ENCODE data around the gene TMEM269.
"Not testable (repeated sequence)": the region's sequence is repeated elsewhere in the genome, so short reads cannot be mapped to it uniquely, and the experiment has no call there.

Gene TMEM269

DNA sequence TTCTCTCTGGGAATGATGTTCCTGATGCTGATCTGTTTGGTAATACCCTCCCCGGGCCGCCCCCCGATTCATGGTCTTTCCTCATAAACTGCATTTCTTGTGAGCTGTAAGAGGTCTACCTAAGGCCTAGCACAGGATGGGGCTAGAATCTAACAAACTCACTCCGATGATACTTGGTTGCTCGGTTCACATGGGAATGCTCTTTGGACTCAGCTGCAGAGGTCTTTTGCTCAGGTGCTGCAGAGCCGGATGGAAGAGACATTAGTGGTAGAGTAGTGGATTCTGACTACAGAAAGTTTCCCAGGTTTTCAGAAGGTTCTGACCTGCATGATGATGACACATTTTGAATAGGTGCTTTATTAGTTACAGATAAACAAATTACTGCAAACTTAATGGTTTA lies 8.3 kb upstream of the TMEM269 start:
- no peak for DNase-seq (ENCODE audit: low spot score)

DNA sequence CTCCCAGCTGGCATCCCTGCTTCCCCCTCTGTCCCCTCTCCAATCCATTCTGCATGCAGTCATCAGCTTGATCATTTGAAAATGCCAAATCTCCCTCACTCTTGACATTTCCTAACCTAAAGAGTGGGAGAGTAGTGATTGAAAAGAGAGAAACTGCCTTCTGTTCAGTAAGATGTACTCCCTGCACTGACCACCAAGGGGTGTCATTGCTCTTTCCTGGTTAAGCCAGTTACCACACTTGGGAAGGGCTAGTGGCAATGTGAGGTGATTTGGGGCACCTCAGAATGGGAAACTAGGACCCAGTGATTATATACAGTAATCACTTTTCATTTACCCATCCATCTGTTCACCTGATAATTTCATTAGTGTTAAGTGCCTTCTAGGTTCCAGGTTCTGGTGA lies 6.9 kb upstream of the TMEM269 start:
- DNase-seq (ENCODE audit: low spot score) = no peak

DNA sequence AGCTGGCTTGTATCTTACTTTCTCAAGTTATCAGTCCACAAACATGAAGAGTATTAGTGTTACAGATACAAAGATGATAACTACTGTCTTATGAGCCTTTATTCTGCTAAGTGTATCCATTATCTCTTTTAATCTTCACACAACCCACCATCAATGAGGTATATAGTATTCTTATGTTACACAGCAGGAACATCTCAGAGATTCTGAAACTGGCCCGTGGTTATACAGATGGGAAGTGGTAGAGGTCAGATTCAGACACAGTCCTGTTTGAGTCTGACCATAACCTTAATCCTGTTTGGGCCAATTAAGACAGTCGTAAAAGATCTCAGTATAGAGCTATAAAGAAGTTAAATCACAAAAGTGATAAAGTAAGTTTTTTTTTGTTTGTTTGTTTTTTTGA lies 5.1 kb upstream of the TMEM269 start:
- DNase-seq (ENCODE audit: low spot score) = no peak

DNA sequence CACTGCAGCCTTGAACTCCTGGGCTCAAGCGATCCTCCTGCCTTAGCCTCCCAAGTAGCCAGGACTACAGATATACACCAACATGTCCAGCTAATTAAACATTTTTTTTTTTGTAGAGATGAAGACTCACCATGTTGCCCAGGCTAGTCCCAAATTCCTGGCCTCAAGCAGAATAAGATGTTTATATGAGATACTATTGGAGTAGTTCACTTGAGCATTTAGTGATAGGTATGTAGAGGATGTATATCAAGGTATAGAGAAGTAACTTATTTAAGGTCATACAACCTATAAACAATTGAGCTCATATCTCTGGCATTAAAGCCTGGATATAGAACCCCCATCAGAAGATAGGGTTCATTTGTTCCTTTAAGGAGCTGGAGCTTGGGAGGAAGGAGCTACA lies 4.6 kb upstream of the TMEM269 start:
- no peak for DNase-seq (ENCODE audit: low spot score)

DNA sequence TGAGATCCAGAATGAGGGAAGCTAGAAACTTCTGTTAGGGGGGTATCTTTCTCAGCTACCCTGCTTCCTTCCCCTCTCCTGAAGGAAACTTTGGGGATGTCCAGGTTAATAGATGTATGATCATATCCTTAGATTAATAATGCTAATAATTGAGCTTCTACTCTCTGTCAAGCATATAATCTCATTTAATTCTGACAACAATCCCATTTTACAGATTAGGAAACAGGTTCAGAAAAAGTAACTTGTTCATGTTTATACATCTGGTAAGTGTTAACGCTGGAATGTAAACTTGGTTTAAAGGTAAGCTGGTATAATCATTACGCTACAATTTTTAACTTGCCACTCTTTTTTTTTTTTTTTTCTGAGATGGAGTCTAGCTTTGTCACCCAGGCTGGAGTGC lies 1.7 kb upstream of the TMEM269 start:
- no peak for DNase-seq (ENCODE audit: low spot score)

DNA sequence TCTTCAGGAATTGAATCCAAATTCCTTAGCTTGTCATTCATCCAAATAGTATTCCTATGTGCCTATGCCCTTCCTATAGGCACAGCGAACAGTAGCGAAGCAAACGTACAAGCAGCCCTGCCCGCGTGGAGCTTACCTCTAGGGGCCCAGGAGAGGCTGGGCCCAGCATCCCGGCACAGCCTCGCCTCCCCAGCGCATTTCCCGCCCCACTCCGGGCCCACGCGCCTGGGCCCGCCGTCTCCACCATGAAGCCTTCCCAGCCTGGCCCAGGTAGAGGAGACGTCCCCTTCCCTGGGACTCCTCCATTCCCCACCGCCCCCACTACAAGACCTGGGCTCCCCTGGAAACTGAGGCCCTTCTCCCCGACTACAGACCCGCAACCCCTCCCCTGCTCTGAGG lies 245 bp upstream of the TMEM269 start:
- DNase-seq (ENCODE audit: low spot score) = no peak

DNA sequence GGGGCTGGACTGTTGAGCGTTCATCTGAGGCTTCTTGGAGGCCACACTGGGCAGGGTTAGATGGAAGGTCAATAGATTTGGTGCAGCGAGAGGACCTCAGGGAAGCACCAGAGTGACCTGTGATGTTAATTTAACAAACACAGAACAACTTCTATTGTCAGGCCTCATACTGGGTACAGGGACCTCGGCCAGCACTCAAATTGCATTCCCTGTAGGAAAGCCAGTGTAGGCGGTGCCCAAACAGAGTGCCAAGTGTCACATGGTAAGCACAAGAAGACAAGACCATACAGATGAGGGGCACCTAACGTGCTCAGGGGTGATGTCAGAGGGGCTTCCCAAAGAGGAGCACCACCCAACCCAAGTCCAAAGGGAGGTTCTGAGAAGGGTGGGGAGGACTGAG lies 1.3 kb downstream of the TMEM269 start:
- no peak for DNase-seq (ENCODE audit: low spot score)

DNA sequence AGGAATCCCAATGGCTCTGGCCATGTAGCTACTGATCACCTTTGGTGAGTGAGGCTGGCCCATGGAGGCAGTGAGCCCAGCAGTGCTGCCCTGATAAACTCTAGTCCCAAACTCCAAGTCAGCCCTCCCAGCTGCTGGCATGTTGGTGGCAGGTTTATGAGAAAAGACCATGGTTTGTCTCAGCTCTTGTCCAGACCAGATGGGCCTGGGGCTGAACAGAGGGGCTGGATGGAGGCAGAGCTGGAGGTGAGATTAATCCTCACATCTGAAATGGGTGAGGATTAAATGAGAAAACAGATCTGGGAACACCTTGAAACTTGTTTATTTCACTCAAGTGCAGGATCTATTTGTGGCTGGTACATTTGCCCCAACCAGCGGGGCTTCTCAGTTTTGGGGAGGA lies 3.2 kb downstream of the TMEM269 start:
- DNase-seq (ENCODE audit: low spot score) = no peak

DNA sequence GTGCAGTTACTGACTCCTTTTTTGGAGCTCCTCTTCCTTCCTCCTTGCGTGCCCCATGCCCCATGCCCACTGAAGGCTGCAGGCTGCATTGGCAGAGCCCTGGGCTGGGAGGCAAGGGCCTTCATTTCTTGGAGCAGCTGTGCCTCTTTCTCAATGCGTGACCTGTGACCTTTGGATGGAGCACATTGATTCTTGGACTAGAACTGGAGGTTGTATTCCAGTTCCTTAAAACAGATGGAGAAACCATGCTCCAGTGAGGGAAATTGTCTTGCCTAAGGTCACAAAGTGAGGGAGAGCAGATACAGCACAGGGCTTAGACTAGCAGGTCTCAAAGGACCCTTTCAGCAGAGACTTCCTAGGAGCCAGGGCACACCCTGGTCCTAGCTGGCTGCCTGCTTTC lies 9.0 kb downstream of the TMEM269 start:
- no peak for DNase-seq (ENCODE audit: low spot score)

DNA sequence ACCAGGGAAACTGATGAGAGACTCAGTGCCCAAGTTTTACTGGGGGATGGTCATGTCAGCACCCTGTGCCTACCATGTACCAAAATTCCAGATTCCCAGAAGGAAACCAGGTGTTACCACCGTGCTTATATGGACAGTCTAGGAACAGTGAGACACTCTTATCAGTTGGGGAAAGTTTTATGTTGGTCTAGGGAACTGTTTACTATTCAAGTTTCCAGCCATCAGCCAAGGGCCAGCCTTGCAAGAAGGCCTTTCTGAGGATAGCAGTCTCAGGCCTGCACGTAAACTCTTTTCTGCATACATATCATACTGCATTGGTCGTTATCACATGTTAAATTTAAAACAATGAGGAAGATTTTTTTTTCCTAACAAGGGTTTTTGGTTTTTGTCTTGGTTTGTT lies 12.6 kb downstream of the TMEM269 start:
- no peak for DNase-seq (ENCODE audit: low spot score)

DNA sequence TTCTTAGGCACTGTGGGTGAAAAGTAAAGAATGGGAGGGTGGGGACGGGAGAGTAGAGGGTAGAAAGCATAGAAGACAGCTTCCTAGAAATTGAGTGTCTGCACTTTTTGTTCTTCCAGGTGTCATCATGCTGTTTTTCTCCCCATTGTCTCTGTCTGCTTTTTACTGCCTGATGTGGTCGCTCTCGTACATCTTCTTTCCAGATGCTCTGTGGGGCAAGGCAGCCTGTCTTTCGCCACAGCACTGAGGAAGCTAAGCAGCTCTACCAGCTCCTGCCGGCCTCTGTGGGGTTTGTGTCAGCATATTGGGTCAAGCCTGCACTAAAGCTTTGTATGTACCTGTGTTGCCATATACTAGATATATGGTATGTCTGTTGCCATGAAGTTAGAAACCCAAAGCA lies 13.2 kb downstream of the TMEM269 start:
- DNase-seq (ENCODE audit: low spot score) = no peak

DNA sequence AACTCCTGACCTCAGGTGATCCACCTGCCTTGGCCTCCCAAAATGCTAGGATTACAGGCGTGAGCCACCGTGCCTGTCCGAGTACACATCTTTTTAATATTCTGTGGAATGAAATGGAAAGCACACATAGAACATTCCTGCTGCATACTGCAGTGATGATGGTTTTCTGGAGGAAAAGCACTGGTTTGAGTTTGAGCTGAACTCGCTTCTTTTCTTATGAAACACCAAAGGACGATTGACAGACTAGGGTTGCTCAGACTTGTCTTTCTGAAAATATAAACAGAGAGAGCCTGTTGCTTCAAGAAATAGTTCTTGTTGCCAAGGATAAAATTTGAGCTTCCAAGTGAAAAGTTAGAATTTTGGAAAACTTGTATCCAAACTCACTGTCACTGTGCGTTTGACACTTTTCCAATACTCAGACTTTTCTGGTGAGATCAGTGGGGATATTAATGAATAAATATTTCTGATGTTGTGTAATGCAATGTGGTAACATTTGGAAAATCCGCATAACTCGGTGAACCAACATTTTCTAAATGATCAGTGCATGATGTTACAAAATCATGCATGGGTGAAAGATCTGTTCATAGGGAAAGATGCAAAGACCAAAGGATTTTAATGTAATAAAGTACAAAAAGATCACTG lies 17.2 kb downstream of the TMEM269 start:
- no peak for DNase-seq (ENCODE audit: low spot score)

DNA sequence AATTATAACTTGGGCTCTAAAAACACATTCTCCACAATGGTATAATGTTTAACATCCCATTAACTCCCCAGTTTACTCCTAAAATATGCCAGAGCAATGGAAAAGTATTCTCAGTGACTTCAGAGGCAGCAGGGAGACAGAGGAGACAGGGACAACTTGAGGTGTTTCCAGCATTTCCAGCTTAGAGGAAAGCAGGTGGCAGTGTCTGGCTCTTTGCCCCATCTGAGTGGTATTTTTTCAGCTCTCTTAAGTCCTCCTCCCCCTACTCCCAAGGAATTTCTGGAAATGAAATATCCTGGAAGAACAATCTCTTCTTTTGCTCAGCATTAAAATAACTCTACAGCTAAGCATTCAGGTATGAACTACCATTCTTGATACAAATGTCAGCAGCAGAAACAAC lies 21.4 kb downstream of the TMEM269 start:
- DNase-seq (ENCODE audit: low spot score) = no peak

DNA sequence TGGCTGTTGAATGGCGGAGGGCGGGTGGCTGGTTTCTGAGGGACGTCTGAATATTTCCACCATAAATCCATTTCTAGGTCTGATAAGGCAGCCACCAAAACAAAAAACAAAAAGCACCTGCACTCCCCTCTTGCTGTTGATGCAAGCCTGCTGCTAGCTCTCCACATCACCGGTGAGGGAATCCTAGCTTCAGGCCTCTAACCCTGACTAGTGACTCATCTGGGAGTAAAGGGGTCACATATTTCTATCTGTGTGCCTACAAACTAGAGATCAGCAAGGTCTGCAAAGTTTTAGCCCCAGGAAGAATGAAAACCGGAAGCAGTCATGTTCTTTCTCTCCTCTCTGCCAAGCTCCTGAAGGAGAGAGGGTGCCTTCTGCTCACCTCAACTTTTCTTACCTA lies 21.8 kb downstream of the TMEM269 start:
- DNase-seq (ENCODE audit: low spot score) = no peak

DNA sequence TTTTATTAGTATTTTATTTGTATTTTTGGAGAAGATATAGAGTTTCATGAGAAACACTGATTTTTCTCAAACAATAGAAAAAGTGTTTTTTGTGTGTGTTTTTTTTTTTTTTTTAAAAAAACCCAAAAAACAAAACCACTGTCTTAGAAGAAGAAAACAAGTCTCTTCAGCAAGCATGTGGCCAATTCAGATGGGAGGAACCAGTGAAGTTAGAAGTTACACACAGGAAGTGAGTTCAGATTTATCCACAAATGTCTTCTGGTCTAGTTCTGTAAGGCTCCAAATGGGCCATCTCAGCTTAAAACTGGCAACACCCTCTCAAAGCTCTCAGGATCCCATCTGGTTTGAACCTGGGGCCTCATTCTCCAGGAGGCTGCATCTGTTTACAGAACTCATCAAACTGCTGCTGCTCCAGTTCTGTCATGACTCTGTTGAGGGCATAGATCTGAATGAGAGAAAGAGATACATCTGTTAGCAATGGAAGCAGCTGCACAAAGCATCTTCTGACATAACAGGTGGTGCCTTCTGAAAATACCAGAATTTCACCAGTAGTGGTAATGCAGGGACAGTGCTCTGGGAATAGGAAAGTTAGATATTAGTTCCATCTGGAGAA lies 22.4 kb downstream of the TMEM269 start:
- DNase-seq (ENCODE audit: low spot score) = no peak

DNA sequence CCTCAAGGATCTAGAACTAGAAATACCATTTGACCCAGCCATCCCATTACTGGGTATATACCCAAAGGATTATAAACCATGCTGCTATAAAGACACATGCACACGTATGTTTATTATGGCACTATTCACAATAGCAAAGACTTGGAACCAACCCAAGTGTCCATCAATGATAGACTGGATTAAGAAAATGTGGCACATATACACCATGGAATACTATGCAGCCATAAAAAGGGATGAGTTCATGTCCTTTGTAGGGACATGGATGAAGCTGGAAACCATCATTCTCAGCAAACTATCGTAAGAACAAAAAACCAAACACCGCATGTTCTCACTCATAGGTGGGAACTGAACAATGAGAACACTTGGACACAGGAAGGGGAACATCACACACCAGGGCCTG lies 30.0 kb downstream of the TMEM269 start:
- DNase-seq (ENCODE audit: low spot score) = not testable (repeated sequence)

DNA sequence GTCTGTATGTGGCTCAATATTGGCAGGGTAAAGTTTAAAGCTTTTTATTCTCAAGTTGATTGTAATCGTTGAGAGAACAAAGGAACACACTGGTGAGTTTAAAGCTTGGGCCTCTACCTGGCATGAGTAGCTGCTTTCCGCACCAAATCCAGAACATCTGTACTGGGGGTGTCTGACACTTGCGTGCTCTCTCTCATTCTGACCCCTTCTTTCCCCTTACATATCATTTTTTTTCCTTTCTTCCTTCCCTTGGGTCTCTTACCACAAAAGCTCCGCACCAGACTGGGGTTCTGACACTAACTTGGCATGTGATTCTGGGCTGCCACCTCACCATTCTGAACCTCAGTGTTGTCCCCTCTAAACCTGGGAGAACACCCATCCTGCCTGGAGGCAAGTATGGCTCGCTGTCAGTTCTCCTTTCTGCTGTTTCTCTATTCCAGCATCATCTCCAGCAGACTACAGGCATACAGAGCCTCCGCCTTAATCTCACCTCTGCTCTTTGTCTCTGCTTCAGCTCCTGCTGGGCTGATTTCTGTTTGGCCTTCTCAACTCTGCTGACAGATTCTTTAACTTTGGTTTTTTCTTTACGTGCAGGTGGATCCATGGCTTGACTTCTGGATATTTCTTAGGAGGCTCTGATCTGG lies 31.3 kb downstream of the TMEM269 start:
- DNase-seq (ENCODE audit: low spot score) = no peak

DNA sequence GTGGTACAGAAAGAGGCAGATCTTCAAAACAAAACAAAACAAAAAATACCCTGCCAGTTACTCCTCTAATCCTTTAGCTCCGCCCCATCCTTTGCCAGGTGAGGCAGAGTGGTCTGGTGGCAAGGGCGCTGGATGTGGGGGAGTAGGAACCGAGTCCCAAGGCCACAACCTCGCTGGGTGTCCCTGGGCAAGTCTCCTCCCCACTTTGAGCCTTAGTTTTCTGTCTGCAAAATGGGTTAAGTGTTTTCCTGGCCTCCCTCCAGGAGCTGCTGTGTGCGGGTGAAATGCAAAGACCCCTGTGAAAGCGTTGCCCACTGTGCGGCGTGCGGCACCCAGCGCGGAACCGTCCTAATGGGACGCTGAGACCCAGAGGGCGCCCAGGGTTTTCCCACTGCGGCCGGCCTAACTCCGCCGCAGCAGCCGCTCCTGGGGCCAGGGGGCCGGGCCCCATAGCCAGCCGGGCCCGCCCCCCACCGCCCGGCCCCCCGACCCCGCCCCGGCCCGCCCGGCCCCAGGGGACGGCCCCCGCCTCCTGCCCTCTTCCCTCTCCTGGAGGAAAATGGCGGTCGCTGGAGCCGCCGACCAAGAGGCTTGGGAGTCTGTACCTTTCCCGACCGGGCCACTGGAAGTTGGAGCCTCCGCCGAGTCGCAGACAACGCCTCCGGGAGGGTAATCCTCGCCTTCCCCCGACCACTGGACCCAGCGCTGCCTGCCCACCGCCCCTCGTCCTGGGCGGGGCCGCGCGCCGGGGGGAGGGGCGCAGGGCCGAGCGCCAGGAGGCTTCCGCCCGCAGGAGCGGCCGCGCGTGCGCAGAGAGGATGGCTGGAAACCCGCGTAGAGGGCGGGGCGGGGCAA lies 32.0 kb downstream of the TMEM269 start, which contains the start of the genes ERMAP and SVBP:
ERMAP (plus strand) TSS at position 538 of the 855 bp plus-strand sequence. CDS start 13,327 bp downstream, outside the sequence.
SVBP (minus strand) TSS at position 813 of the 855 bp plus-strand sequence. CDS start 853 bp downstream, outside the sequence.
- DNase-seq (ENCODE audit: low spot score) = peak; percentile 92

DNA sequence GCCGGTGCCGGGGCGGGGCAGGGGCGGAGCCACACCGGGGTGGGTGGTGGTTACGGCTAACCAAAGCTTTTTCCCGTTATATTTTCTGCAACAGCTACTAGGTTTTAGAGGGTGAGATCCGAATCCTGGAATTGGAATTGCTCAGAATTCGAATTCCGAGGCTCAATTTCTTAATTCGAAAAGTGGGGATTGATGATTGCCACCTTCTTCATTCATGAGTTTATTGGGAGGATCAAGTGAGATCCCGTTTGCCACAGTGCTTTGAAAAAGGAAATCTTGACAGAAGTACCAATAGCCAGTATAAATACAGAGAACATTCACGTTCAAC lies 32.6 kb downstream of the TMEM269 start:
- DNase-seq (ENCODE audit: low spot score) = no peak

DNA sequence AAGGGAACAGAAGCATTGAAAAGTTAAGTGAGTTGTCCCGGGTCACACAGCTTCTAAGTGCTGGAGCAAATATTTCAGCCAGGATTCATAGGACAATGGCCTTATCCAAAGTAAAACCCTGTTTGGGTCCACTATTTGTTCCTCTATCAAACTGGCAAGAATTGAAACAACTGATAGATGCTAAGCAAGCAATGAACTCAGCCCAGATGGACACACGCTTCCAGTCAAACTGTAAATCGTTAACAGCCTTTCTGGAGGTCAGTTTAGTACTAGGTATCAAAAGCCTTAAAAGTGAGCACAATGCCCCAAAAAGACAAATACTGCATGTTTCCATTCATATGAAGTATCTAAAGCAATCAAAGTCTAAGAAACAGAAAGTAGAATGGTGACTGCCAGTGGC lies 33.2 kb downstream of the TMEM269 start:
- no peak for DNase-seq (ENCODE audit: low spot score)

DNA sequence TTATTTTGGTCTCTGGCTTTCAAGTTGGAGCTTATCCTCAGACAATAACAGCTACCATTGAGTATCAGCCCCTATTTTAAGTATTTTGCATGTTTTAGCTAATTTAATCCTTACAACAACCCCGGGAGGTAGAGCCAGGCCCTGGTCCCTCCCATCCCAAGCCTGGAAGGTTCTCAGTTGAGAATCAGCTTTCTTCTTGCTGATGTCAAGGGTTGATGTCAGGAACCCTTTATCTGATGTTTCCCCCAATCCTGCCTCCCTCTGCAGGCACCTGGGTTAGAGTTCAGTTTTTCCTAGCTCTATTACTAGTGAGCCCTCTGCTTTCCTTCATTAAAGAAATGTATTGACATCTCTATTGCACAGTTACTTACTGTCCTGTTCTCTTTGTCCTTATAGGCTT lies 36.0 kb downstream of the TMEM269 start:
- DNase-seq (ENCODE audit: low spot score) = no peak

DNA sequence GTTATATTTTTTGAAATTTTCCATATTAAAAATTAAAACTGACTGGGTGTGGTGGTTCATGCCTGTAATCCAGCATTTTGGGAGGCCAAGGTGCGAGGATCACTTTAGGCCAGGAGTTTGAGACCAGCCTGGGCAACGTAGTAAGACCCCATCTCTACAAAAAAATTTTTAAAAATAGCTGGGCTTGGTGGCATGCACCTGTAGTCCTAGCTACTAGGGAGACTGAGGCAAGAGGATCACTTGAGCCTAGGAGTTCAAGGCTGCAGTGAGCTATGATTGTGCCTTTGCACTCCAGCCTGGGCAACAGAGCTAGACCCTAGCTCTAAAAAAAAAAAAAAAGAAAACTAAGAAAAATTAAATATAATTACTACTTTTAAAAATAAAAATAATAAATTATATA lies 36.9 kb downstream of the TMEM269 start:
- DNase-seq (ENCODE audit: low spot score) = no peak
